K562 (cell line): ENCODE data around the gene NMNAT1.
"Not testable (repeated sequence)": the region's sequence is repeated elsewhere in the genome, so short reads cannot be mapped to it uniquely, and the experiment has no call there.

Source experiments
- BHLHE40 ChIP-seq: IDR thresholded peaks from 2 replicates; pipeline ENCODE4 v1.6.1; 2011; ENCODE audit warnings: low read length, improper control_type of control experiment
- EP300 ChIP-seq: IDR thresholded peaks from 2 replicates; pipeline ENCODE4 v1.6.1; 2012; ENCODE audit warnings: low read length, improper control_type of control experiment
- TF ChIP-seq, protein P1 (sequence below), 3 experiments: IDR thresholded peaks in 2 of 3; conservative IDR thresholded peaks in 1 of 3; 2 replicates each; pipeline ENCODE4 v1.5.1; 2011 to 2012; ENCODE audit warnings: low read length in 3 of 3, mild to moderate bottlenecking in 3 of 3, control low read depth in 2 of 3, improper control_type of control experiment in 1 of 3, inconsistent platforms in 1 of 3, low read depth in 1 of 3, mixed read lengths in 1 of 3, moderate library complexity in 1 of 3; ENCODE audit not compliant: insufficient read depth in 2 of 3

DNA sequence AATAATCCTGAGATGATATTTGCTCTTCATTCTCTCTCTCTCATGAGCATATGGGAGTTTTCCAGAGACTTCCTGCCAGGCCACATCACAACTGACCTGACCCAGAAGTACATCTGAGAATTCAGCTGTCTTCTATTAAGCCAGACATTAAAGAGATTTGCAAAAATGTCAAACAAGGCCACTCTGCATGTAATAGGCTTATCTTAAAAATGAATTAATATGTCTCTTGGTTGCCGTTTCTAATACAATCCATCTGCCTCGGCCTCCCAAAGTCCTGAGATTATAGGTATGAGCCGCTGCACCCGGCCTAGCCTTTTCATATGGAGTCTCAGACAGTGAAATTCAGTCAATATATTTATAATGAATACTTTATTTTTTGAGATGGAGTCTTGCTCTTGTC is 78.7 kb downstream of the NMNAT1 start:
- not testable (repeated sequence) for TF ChIP-seq EP300, BHLHE40
- TF ChIP-seq, protein P1, sequence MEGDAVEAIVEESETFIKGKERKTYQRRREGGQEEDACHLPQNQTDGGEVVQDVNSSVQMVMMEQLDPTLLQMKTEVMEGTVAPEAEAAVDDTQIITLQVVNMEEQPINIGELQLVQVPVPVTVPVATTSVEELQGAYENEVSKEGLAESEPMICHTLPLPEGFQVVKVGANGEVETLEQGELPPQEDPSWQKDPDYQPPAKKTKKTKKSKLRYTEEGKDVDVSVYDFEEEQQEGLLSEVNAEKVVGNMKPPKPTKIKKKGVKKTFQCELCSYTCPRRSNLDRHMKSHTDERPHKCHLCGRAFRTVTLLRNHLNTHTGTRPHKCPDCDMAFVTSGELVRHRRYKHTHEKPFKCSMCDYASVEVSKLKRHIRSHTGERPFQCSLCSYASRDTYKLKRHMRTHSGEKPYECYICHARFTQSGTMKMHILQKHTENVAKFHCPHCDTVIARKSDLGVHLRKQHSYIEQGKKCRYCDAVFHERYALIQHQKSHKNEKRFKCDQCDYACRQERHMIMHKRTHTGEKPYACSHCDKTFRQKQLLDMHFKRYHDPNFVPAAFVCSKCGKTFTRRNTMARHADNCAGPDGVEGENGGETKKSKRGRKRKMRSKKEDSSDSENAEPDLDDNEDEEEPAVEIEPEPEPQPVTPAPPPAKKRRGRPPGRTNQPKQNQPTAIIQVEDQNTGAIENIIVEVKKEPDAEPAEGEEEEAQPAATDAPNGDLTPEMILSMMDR (IDR thresholded peaks at IDR 0.05 in 2 of 3, conservative IDR thresholded peaks at IDR 0.05 in 1 of 3; ENCODE audit: insufficient read depth in 2 of 3, low read depth in 1 of 3, low read length in 3 of 3), result not testable (repeated sequence)
